Measurements from ENCODE around the gene HSPA2. TPM values are rescaled to one million over a fixed set of nuclear protein-coding genes. Genes with fewer than 3 reads are reported as not detected.

HSPA2 gene
- total and polyA plus RNA-seq, 2 donors from 2014 or later, result 41.9 to 56.2 TPM

DNA sequence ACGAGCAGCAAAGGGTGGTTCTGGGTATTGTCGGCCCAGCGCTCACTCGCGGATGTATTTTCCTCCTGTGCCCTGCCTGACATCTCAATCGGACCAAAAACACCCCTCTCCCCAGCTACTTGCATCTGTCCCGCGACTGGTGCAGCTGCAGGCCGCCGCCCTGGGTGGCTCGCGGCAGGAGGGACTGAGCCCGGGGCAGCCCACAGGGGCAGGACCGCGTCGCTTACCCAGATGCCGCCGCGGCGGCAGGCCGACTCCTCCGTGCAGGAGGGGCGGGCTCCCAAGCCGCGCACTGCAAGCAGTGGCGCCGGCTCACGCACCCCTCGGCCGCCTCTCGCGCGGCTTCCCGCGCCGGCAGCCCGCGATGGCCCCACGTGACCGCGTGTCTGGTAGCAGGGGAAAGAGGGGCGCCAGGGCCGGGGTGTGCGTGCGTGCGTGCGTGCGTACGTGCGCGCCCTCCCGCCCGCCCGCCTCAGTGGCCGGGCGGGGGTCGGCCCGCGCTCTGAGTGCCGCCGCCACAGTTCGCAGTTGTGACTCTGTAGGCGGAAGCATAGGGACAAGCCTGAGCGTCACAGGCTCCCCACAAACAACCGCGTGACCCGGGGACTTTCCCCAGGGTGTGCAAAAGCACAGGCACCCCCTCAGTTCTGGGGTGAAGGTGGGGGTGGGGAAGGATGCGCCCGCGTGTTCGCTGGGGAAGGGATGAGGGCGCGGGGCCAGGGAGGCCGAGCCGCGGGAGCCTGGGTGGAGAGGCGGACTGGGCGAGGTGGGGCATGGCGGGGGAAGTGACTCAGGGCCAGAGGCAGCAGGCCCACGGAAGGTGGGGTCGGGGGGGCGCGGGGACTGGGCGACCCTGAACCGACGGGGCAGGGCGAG, 36.9 kb upstream of the HSPA2 start, which contains the start of gene ZBTB25:
ZBTB25 (minus strand) TSS at position 405 of the 876 bp plus-strand sequence. CDS start 13,305 bp downstream, outside the sequence.
- Histone ChIP-seq H3K36me3 (ENCODE audit: control insufficient read depth in 2 of 3, insufficient read depth in 3 of 3, low read length in 3 of 3) (no peaks in the 10 kb centered on the region), H3K9ac (ENCODE audit: low read length in 3 of 3) (peak within 1 kb of the TSS; percentile 44 to 95 (median 94)), H3K27ac (ENCODE audit: low read depth in 2 of 2, low read length in 2 of 2) (peak within 1 kb of the TSS; percentile 98 to 100), H3K4me3 (ENCODE audit: low read length in 3 of 3) (peak within 1 kb of the TSS; percentile 83 to 84 (median 84)), H3K4me1 (ENCODE audit: control insufficient read depth in 2 of 3, insufficient read depth in 2 of 3, low read depth in 1 of 3, low read length in 3 of 3) (peaks cover 2 to 21% (median 13%) of the 10 kb centered on the region in 3 donors), H3K27me3 (ENCODE audit: control insufficient read depth, insufficient read depth, low read length) (no peaks in the 10 kb centered on the region), H3K9me3 (ENCODE audit: control insufficient read depth in 2 of 3, insufficient read depth in 1 of 3, low read length in 3 of 3) (no peaks in the 10 kb centered on the region)
- DNase-seq (peak; percentile 93 to 98 (median 96)), FAIRE-seq (no peak)
- intact Hi-C loops (cut with DNase I), result no loop called here
- no peak for TF ChIP-seq CTCF (IDR thresholded peaks at IDR 0.05; ENCODE audit: borderline replicate concordance, extremely low read depth, insufficient read depth)

DNA sequence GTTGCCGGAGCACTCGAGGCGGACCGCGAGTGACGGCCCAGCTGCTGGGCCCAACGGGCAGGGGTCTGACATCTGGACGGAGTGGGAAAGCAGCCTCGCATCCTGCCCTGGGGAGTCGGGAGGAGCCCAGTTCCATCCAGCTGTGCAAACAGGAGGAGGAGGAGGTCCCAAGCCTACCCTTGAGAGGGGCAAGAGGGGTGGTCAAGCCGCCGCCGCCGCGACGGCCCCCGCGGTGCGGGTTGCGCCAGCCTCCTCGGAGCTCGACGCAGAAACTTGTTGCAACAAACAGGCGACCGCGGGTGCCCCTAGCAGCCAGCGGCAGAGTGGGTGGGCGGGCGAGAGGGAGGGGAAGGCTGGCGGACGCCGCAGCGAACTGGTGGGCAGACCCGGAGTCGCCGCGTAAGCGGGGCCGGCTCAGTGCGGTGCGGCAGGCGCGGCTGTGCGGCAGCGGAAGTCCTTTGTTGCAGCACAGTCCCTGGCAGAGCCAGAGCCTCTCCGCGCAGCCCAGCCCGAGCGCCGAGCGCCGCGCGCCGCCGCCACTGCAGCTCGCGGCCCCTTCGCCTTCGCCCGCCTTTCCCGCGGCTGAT, 36.1 kb upstream of the HSPA2 start, which contains the start of gene ZBTB1:
ZBTB1 (plus strand) TSS at position 461 of the 587 bp plus-strand sequence. CDS start 16,735 bp downstream, outside the sequence.
- Histone ChIP-seq H3K27ac (ENCODE audit: low read depth in 2 of 2, low read length in 2 of 2) (peak within 1 kb of the TSS; percentile 98 to 100), H3K9ac (ENCODE audit: low read length in 3 of 3) (peak within 1 kb of the TSS; percentile 76 to 83 (median 80)), H3K9me3 (ENCODE audit: control insufficient read depth in 2 of 3, insufficient read depth in 1 of 3, low read length in 3 of 3) (no peaks in the 10 kb centered on the region), H3K4me3 (ENCODE audit: low read length in 3 of 3) (peak within 1 kb of the TSS; percentile 83 to 84 (median 84)), H3K4me1 (ENCODE audit: control insufficient read depth in 2 of 3, insufficient read depth in 2 of 3, low read depth in 1 of 3, low read length in 3 of 3) (peaks cover 2 to 21% (median 13%) of the 10 kb centered on the region in 3 donors), H3K27me3 (ENCODE audit: control insufficient read depth, insufficient read depth, low read length) (no peaks in the 10 kb centered on the region), H3K36me3 (ENCODE audit: control insufficient read depth in 2 of 3, insufficient read depth in 3 of 3, low read length in 3 of 3) (no peaks in the 10 kb centered on the region)
- peak; percentile 91 to 97 (median 92) for DNase-seq
- FAIRE-seq, result no peak
- no peak for TF ChIP-seq CTCF (IDR thresholded peaks at IDR 0.05; ENCODE audit: borderline replicate concordance, extremely low read depth, insufficient read depth)
- intact Hi-C loops (cut with DNase I), result no loop called here

GRCh38 chr14:64504897-64505794, 35.4 kb upstream of the HSPA2 start:
- Histone ChIP-seq H3K9me3 (ENCODE audit: control insufficient read depth in 2 of 3, insufficient read depth in 1 of 3, low read length in 3 of 3) (no peaks in the 10 kb centered on the region), H3K36me3 (ENCODE audit: control insufficient read depth in 2 of 3, insufficient read depth in 3 of 3, low read length in 3 of 3) (no peaks in the 10 kb centered on the region), H3K27ac (ENCODE audit: low read depth in 2 of 2, low read length in 2 of 2) (peak overlapping the region; percentile 98 to 100), H3K27me3 (ENCODE audit: control insufficient read depth, insufficient read depth, low read length) (no peaks in the 10 kb centered on the region), H3K4me3 (ENCODE audit: low read length in 3 of 3) (peak overlapping the region; percentile 83 to 84 (median 84)), H3K9ac (ENCODE audit: low read length in 3 of 3) (peak overlapping the region; percentile 76 to 83 (median 80)), H3K4me1 (ENCODE audit: control insufficient read depth in 2 of 3, insufficient read depth in 2 of 3, low read depth in 1 of 3, low read length in 3 of 3) (peaks cover 2 to 21% (median 13%) of the 10 kb centered on the region in 3 donors)
- FAIRE-seq, result no peak
- intact Hi-C loops (cut with DNase I), result no loop called here
- DNase-seq, result peak; percentile 91 to 97 (median 96)
- no peak for TF ChIP-seq CTCF (IDR thresholded peaks at IDR 0.05; ENCODE audit: borderline replicate concordance, extremely low read depth, insufficient read depth)

Measured in kidney (tissue), 14 donors.